ENCODE results near the gene CDKN3. TPM values are rescaled to one million over a fixed set of nuclear protein-coding genes. Genes with fewer than 3 reads are reported as not detected.
"Not testable (repeated sequence)": the region's sequence is repeated elsewhere in the genome, so short reads cannot be mapped to it uniquely, and the experiment has no call there.

CDKN3 gene
- total and polyA plus RNA-seq, 8 donors = 1.8 to 20.8 (median 6.2) TPM; not detected in 2

DNA sequence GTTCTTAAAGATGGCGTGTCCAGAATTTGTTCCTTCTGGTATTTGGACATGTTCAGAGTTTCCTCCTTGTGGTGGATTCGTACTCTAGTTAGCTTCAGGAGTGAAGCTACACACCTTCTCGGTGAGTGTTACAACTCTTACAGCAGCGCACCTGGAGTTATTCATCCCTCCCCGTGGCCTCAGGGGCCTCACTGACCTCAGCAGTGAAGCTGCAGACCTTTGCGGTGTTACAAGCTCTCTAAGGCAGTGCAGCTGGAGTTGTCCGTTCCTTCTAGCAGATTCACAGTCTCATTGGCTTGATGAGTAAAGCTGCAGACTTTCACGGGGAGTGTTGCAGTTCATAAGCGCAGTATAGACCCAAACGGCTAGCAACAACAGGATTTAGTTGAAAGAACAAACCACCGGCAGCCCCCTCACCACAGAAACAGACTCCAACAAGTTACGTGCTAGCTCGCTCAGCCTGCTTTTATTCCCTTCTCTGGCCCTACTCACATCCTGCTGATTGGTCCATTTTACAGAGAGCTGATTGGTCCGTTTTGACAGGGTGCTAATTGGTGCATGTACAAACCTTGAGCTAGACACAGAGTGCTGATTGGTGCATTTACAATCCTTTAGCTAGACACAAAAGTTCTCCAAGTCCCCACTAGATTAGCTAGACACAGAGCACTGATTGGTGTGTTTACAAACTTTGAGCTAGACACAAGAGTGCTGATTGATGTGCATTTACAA, 4.5 kb upstream of the CDKN3 start:
- Histone ChIP-seq H3K27me3 (peaks cover 0 to 9% (median 0%) of the 10 kb centered on the region in 3 donors), H3K36me3 (no peaks in the 10 kb centered on the region), H3K4me1 (peaks cover under 1 to 7% (median 7%) of the 10 kb centered on the region in 4 donors), H3K4me3 (no peak overlapping the region), H3K9me3 (no peaks in the 10 kb centered on the region), H3K27ac (no peak overlapping the region)
- DNase-seq = no peak
- TF ChIP-seq EP300 (IDR thresholded peaks at IDR 0.05) = no peak
- no peak for TF ChIP-seq POLR2AphosphoS5 (IDR thresholded peaks at IDR 0.05)
- TF ChIP-seq POLR2A (IDR thresholded peaks at IDR 0.05) = no peak
- intact Hi-C loops (cut with DNase I; ENCODE audit: low total_unique reads) = no loop called here
- 75 to 92% (median 88%) methylated on average over 13 to 14 of the region's 14 CpGs for WGBS, 5 donors

DNA sequence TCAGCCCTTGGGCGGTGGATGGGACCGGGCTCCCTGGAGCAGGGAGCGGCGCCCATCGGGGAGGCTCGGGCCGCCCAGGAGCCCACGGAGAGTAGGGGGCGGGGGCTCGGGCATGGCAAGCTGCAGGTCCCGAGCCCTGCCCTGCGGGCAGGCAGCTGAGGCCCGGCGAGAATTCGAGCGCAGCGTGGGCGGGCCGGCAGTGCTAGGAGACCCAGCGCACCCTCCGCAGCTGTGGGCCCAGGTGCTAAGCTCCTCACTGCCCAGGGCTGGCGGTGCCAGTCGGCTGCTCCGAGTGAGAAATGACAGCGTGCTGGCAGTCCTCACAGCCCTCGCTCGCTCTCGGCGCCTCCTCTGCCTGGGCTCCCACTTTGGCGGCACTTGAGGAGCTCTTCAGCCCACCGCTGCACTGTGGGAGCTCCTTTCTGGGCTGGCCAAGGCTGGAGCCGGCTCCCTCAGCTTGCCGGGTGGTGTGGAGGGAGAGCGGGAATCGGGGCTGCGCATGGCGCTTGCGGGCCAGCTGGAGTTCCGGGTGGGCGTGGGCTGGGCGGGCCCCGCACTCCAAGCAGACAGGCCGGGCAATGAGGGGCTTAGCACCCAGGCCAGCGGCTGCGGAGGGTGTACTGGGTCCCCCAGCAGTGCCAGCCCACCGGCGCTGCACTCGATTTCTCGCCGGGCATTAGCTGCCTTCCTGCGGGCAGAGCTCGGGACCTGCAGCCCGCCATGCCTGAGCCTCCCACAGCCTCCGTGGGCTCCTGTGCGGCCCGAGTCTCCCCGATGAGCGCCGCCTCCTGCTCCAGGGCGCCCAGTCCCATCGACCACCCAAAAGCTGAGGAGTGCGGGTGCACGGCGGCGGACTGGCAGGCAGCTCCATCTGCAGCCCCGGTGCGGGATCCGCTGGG, 3.6 kb upstream of the CDKN3 start:
- H3K9me3 ChIP-seq; intact Hi-C loops (cut with DNase I; ENCODE audit: low total_unique reads); H3K4me3 ChIP-seq; H3K36me3 ChIP-seq; H3K27ac ChIP-seq; DNase-seq; H3K27me3 ChIP-seq: not testable (repeated sequence)
- 83 to 96% (median 92%) methylated on average over 28 to 68 of the region's 68 CpGs for WGBS, 5 donors
- H3K4me1 ChIP-seq = peaks cover 5 to 16% (median 13%) of the 10 kb centered on the region in 4 donors

DNA sequence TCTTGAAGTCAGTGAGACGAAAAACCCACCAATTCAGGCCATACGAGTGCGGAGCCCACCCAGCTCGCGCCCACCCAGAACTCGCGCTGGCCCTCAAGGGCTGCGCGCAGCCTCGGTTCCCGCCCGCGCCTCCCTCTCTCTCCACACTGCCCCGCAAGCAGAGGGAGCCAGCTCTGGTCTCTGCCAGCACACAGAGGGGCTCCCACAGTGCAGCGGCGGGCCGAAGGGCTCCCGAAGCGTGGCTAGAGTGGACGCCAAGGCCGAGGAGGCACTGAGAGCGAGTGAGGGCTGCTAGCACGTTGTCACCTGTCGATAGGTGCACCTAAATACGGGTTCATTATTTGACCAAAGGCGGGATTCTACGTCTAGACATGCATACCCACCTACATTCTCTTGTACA, 2.2 kb upstream of the CDKN3 start:
- Histone ChIP-seq H3K27ac (no peak overlapping the region), H3K36me3 (no peaks in the 10 kb centered on the region), H3K27me3 (peaks cover 0 to 9% (median 0%) of the 10 kb centered on the region in 3 donors), H3K4me1 (peaks cover 5 to 24% (median 13%) of the 10 kb centered on the region in 4 donors), H3K4me3 (no peak overlapping the region), H3K9me3 (no peaks in the 10 kb centered on the region)
- intact Hi-C loops (cut with DNase I; ENCODE audit: low total_unique reads) = no loop called here
- WGBS, 5 donors = 94 to 97% (median 96%) methylated on average over 27 of the region's 27 CpGs
- DNase-seq = no peak
- no peak for TF ChIP-seq CTCF (IDR thresholded peaks at IDR 0.05)
- TF ChIP-seq POLR2AphosphoS5 (IDR thresholded peaks at IDR 0.05) = no peak
- no peak for TF ChIP-seq POLR2A (IDR thresholded peaks at IDR 0.05)
- TF ChIP-seq EP300 (IDR thresholded peaks at IDR 0.05) = no peak

DNA sequence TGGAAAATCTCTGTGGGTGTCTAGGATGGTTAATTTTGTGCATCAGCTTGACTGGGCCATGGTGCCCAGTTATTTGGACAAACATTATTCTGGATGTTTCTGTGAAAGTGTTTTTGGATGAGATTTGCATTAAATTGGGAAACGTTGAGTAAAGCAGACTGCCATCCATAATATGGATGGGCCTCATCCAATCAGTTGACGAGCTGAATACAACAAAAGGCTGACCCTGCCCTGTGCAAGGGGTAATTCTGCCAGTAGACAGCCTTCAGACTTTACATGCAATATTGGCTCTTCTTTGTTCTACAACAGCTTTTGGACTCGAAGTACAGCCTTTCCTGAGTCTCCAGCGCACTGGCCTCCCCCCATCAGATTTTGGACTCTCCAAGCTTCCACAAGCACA, 1.5 kb upstream of the CDKN3 start:
- peaks cover 0 to 9% (median 0%) of the 10 kb centered on the region in 3 donors for H3K27me3 ChIP-seq
- H3K4me3 ChIP-seq = no peak overlapping the region
- TF ChIP-seq POLR2AphosphoS5 (IDR thresholded peaks at IDR 0.05) (no peak), CTCF (IDR thresholded peaks at IDR 0.05) (no peak), POLR2A (IDR thresholded peaks at IDR 0.05) (no peak), EP300 (IDR thresholded peaks at IDR 0.05) (no peak)
- H3K4me1 ChIP-seq = peaks cover 5 to 24% (median 13%) of the 10 kb centered on the region in 4 donors
- no peaks in the 10 kb centered on the region for H3K9me3 ChIP-seq
- no peak for DNase-seq
- H3K27ac ChIP-seq = no peak overlapping the region
- intact Hi-C loops (cut with DNase I; ENCODE audit: low total_unique reads) = no loop called here
- WGBS, 5 donors = 67 to 96% (median 80%) methylated on average over 4 of the region's 4 CpGs
- H3K36me3 ChIP-seq = no peaks in the 10 kb centered on the region

DNA sequence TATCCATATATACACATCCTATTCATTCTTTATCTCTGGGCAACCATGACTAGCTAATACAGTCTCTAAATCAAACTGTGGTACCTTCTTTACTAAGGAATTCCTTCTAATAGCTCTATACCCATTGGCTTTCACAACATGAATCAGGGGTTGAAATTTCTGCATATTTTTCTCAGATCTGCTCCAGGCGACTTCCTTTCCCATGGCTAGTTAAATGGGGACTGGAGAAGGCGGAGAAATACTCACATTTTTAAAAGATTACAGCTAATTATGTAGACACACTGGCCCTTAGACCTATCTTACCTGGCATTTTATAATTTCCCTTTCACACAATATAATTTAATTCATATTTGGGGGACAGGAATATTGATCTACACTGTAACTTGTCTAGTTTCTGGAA, 1.1 kb upstream of the CDKN3 start:
- peaks cover 5 to 24% (median 13%) of the 10 kb centered on the region in 4 donors for H3K4me1 ChIP-seq
- DNase-seq = no peak

More for the DNA sequence above, 1.1 kb upstream of the CDKN3 start:
- Histone ChIP-seq H3K27ac (no peak overlapping the region), H3K27me3 (peaks cover 0 to 6% (median 0%) of the 10 kb centered on the region in 3 donors), H3K9me3 (no peaks in the 10 kb centered on the region), H3K36me3 (no peaks in the 10 kb centered on the region), H3K4me3 (no peak overlapping the region)
- 93 to 100% (median 97%) methylated on average over 2 of the region's 2 CpGs for WGBS, 5 donors
- intact Hi-C loops (cut with DNase I; ENCODE audit: low total_unique reads) = no loop called here
- TF ChIP-seq POLR2AphosphoS5 (IDR thresholded peaks at IDR 0.05) = no peak
- no peak for TF ChIP-seq POLR2A (IDR thresholded peaks at IDR 0.05)
- no peak for TF ChIP-seq EP300 (IDR thresholded peaks at IDR 0.05)

All from stomach (tissue), 9 donors.